ENCODE measurements around the gene AEBP2. TPM values are rescaled to one million over a fixed set of nuclear protein-coding genes. Genes with fewer than 3 reads are reported as not detected.
A peak's percentile ranks its signal among the peaks of the same experiment; 100 is the strongest.

The AEBP2 gene
- total and polyA plus RNA-seq, 9 of the 15 experiments (the other 6 are each of a cell fraction or from before 2014, with no cell fraction given) = 5.7 to 43.7 (median 10.3) TPM

DNA sequence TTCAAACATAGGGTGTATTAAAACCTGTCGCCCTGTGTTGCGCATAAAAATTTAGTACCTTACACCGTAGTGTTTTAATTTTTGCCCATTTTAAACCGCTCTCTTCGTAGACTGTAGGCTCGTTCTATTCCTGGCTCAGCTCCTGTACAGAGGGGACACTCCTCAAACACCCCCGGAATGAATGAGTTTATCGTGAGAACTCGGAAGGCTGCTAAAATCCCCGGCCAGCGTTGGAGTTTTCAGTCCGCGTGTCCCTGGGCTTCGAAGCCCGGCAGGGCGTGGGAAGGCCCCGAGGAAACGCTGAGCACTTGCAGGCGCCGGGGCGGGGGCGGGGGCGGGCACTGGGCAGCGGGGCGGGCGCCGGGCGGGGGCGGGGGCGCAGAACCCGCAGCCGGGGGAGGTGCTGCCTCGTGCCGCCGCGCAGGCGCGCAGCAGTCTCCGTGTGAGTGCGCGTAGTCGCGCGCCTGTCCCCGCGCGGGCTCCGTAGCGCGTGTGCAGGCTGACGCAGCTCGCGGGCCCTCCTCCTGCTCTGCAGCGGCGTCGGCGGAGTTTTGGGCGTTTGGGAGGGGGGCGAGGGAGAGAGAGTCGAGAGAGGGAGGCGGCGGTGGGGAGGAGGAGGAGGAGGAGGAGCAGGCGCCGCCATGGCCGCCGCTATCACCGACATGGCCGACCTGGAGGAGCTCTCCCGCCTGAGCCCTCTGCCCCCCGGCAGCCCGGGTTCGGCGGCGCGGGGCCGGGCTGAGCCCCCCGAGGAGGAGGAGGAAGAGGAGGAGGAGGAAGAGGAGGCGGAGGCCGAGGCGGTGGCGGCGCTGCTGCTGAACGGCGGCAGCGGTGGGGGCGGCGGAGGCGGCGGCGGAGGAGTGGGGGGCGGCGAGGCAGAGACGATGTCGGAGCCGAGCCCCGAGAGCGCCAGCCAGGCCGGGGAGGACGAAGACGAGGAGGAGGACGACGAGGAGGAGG, at the start of gene AEBP2 (continued):
- TF ChIP-seq ERF (CRISPR knock-in tag; IDR thresholded peaks at IDR 0.05) (no peak), MED1 (CRISPR knock-in tag; IDR thresholded peaks at IDR 0.05; ENCODE audit: borderline replicate concordance) (no peak), JUNB (CRISPR knock-in tag; conservative IDR thresholded peaks at IDR 0.05) (no peak), ATF1 (CRISPR knock-in tag; IDR thresholded peaks at IDR 0.05) (peak; percentile 47; the same call in 1 of the 2 replicates), ATF1 (tag; IDR thresholded peaks at IDR 0.05) (0 out of 2 replicates have a peak, but pooled peaks have one; percentile 45), DNMT1 (IDR thresholded peaks at IDR 0.05) (no peak), HOXB6 (CRISPR knock-in tag; IDR thresholded peaks at IDR 0.05; ENCODE audit: borderline replicate concordance) (no peak), PPARD (CRISPR knock-in tag; IDR thresholded peaks at IDR 0.05) (no peak), ZNF24 (IDR thresholded peaks at IDR 0.05) (no peak), RUNX1 (IDR thresholded peaks at IDR 0.05; ENCODE audit: low read depth) (no peak), SUPT5H (IDR thresholded peaks at IDR 0.05) (peak; percentile 78), TBL1XR1 (IDR thresholded peaks at IDR 0.05; ENCODE audit: low read length in 2 of 2) (no peak), ZEB2 (IDR thresholded peaks at IDR 0.05) (no peak), SIX5 (IDR thresholded peaks at IDR 0.05; ENCODE audit: borderline replicate concordance in 1 of 2, insufficient read depth in 1 of 2, low read depth in 1 of 2, low read length in 2 of 2) (no peak), ZNF174 (CRISPR knock-in tag; IDR thresholded peaks at IDR 0.05) (no peak), HIVEP1 (CRISPR knock-in tag; IDR thresholded peaks at IDR 0.05) (no peak), FOXP4 (CRISPR knock-in tag; IDR thresholded peaks at IDR 0.05; ENCODE audit: borderline replicate concordance) (no peak)
- TF ChIP-seq, protein P1, sequence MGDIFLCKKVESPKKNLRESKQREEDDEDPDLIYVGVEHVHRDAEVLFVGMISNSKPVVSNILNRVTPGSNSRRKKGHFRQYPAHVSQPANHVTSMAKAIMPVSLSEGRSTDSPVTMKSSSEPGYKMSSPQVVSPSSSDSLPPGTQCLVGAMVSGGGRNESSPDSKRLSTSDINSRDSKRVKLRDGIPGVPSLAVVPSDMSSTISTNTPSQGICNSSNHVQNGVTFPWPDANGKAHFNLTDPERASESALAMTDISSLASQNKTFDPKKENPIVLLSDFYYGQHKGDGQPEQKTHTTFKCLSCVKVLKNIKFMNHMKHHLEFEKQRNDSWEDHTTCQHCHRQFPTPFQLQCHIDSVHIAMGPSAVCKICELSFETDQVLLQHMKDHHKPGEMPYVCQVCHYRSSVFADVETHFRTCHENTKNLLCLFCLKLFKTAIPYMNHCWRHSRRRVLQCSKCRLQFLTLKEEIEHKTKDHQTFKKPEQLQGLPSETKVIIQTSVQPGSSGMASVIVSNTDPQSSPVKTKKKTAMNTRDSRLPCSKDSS (IDR thresholded peaks at IDR 0.05; ENCODE audit: low read depth, partially characterized antibody) = no peak
- TF ChIP-seq, protein P2, sequence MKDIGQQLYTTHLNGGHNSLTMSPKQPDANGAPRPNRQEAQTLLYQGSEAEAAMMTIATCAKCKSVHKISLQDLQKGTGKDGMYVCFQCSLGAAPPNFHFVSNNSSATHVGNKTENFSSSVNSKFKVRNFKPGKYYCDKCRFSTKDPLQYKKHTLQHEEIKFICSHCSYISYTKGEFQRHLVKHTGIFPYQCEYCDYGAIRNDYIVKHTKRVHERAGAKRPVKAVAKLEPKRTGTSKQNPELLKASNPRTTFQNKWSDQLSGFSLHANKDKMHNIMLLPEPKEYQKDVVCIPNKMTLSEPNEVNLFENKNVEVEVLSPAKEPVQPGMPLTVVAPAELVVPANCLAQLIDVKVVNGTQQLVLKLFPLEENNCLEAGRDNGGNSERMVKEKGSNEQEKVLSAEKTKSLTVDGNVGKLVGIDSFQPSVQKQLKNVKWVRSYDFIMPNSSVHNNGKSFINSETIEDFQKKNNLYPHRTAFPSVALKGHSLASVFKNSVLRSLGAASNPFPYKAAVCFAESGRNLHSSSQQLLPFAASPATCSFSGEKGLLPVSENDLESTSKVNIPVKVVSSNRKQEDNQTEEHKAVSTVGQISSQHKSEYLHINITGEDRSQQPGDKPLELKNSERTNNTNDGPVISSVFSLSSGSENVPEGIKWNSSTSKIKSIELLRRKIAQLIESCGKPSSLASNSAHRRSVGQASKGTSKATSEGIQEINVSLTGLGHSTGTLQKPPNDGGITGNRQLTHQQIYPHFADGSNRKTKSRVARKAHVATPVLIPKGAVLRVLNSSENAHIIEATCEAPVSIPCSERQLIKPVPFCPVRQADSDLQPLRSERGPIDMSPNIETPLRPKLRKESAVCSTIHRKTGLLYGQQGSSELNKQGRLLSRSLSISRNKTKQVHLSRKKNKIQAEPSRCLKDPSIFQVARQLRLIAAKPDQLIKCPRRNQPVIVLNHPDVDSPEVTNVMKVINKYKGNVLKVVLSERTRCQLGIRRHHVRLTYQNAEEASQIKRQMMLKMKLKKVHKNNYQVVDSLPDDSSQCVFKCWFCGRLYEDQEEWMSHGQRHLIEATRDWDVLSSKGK (CRISPR knock-in tag; IDR thresholded peaks at IDR 0.05) = no peak
- TF ChIP-seq, protein P3, sequence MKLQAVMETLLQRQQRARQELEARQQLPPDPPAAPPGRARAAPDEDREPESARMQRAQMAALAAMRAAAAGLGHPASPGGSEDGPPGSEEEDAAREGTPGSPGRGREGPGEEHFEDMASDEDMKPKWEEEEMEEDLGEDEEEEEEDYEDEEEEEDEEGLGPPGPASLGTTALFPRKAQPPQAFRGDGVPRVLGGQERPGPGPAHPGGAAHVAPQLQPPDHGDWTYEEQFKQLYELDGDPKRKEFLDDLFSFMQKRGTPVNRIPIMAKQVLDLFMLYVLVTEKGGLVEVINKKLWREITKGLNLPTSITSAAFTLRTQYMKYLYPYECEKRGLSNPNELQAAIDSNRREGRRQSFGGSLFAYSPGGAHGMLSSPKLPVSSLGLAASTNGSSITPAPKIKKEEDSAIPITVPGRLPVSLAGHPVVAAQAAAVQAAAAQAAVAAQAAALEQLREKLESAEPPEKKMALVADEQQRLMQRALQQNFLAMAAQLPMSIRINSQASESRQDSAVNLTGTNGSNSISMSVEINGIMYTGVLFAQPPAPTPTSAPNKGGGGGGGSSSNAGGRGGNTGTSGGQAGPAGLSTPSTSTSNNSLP (IDR thresholded peaks at IDR 0.05; ENCODE audit: borderline replicate concordance, low read depth, low read length) = no peak

Measured in K562 (cell line).